ENCODE measurements around the gene SH2B2.
A peak's percentile ranks its signal among the peaks of the same experiment; 100 is the strongest.
"Not testable (repeated sequence)": the region's sequence is repeated elsewhere in the genome, so short reads cannot be mapped to it uniquely, and the experiment has no call there.

SH2B2 gene

GRCh38 chr7:102337420-102337819, 50.8 kb downstream of the SH2B2 start:
- not testable (repeated sequence) for DNase-seq

- DNase-seq: not testable (repeated sequence)
Measured at GRCh38 chr7:102340599-102341368, 54.1 kb downstream of the SH2B2 start.

GRCh38 chr7:102346983-102347382, 60.3 kb downstream of the SH2B2 start:
- DNase-seq: not testable (repeated sequence)

- DNase-seq: not testable (repeated sequence)
Measured at GRCh38 chr7:102356344-102356743, 69.7 kb downstream of the SH2B2 start, which contains the start of gene SPDYE6. TSS of gene SPDYE6 (minus strand) at chr7:102356444. CDS start at chr7:102356023, 421 bp downstream.

- peak; percentile 89 for DNase-seq
Measured at GRCh38 chr7:102363549-102364393, 77.1 kb downstream of the SH2B2 start.

- DNase-seq: not testable (repeated sequence)
Measured at GRCh38 chr7:102364394-102364886, 77.8 kb downstream of the SH2B2 start.

- DNase-seq: not testable (repeated sequence)
Measured at GRCh38 chr7:102365390-102365789, 78.7 kb downstream of the SH2B2 start.

GRCh38 chr7:102370038-102370437, 83.4 kb downstream of the SH2B2 start:
- not testable (repeated sequence) for DNase-seq

Data from activated CD4-positive, alpha-beta T cell treated with anti-CD3 and anti-CD28 coated beads for 1 hour (primary cell).